ENCODE data around the gene SLC7A10.

The SLC7A10 gene

GRCh38 chr19:33196446-33197193, 29.0 kb downstream of the SLC7A10 start:
- TF ChIP-seq CTCF (IDR thresholded peaks at IDR 0.05; ENCODE audit: insufficient read depth, low read depth, low read length, missing control alignments), result no peak
- DNase-seq (ENCODE audit: low read depth), result no peak
- no peak overlapping the region for H3K4me3 ChIP-seq (ENCODE audit: low read length)

- DNase-seq (ENCODE audit: low read depth), result no peak
- no peak for TF ChIP-seq CTCF (IDR thresholded peaks at IDR 0.05; ENCODE audit: insufficient read depth, low read depth, low read length, missing control alignments)
- H3K4me3 ChIP-seq (ENCODE audit: low read length), result peak overlapping the region; percentile 51
Observed at GRCh38 chr19:33195645-33196347, 29.9 kb downstream of the SLC7A10 start.

GRCh38 chr19:33194886-33195644, 30.6 kb downstream of the SLC7A10 start:
- no peak for DNase-seq (ENCODE audit: low read depth)
- H3K4me3 ChIP-seq (ENCODE audit: low read length), result peak overlapping the region; percentile 51

GRCh38 chr19:33194532-33194885, 31.1 kb downstream of the SLC7A10 start:
- DNase-seq (ENCODE audit: low read depth), result no peak
- no peak for TF ChIP-seq CTCF (IDR thresholded peaks at IDR 0.05; ENCODE audit: insufficient read depth, low read depth, low read length, missing control alignments)
- H3K4me3 ChIP-seq (ENCODE audit: low read length), result peak overlapping the region; percentile 51

More at GRCh38 chr19:33194886-33195644, 30.6 kb downstream of the SLC7A10 start:
- TF ChIP-seq CTCF (IDR thresholded peaks at IDR 0.05; ENCODE audit: insufficient read depth, low read depth, low read length, missing control alignments), result no peak

- peak within 1 kb of the TSS; percentile 51 for H3K4me3 ChIP-seq (ENCODE audit: low read length)
- peak; percentile 32 for DNase-seq (ENCODE audit: low read depth)
- TF ChIP-seq CTCF (IDR thresholded peaks at IDR 0.05; ENCODE audit: insufficient read depth, low read depth, low read length, missing control alignments), result no peak
Observed at GRCh38 chr19:33193865-33194362, 31.7 kb downstream of the SLC7A10 start, which contains the start of gene LRP3. Gene LRP3, plus strand, starts transcription at chr19:33194330. Its CDS starts 456 bp downstream, at chr19:33194786.

- no peak for TF ChIP-seq CTCF (IDR thresholded peaks at IDR 0.05; ENCODE audit: insufficient read depth, low read depth, low read length, missing control alignments)
- no peak for DNase-seq (ENCODE audit: low read depth)
- H3K4me3 ChIP-seq (ENCODE audit: low read length), result no peak overlapping the region
Observed at GRCh38 chr19:33193269-33193864, 32.3 kb downstream of the SLC7A10 start.
